ENCODE measurements around the gene TCEA2.

TCEA2 gene

DNA sequence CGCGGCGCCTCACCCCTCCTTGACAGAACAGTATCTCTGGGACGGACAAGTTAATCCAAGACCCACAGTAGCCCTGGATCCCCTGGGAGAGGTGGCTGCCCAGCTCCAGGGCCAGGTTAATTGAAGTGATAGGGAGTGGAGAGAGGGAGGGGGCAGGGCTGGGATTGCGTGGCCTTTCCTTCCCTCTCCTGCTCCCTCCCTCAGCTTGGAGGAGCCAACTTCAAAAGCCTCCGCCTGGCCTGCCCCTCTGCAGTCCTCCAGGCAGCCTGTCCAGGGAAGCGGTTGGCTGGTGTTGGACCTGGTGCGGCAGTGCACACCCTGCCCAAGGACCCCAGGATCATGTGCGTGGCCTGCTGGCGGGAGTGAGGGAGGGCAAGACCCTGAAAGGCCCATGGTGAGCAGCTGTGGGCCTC, 27.1 kb upstream of the TCEA2 start, which contains the start of gene C20orf204:
TSS of gene C20orf204 (plus strand) at position 250 of the 413 bp plus-strand sequence. CDS start at position 392, 142 bp downstream.
- Histone ChIP-seq H3K9me3 (ENCODE audit: low read length) (no peaks in the 10 kb centered on the region), H3K27me3 (ENCODE audit: insufficient read depth, low read length) (no peaks in the 10 kb centered on the region), H4K20me1 (ENCODE audit: insufficient read depth, low read length) (no peaks in the 10 kb centered on the region), H3K79me2 (ENCODE audit: insufficient read depth, low read length) (no peaks in the 10 kb centered on the region), H3K4me3 (ENCODE audit: low read depth, low read length, poor library complexity, severe bottlenecking) (no peak within 1 kb of the TSS), H3K4me1 (ENCODE audit: insufficient read depth, low read length, severe bottlenecking) (peaks cover 12% of the 10 kb centered on the region), H2AFZ (ENCODE audit: low read length) (no peak within 1 kb of the TSS), H3K4me2 (ENCODE audit: low read length) (no peak within 1 kb of the TSS), H3F3A (ENCODE audit: insufficient read depth, low read length) (no peaks in the 10 kb centered on the region), H3K9me2 (ENCODE audit: low read depth, low read length) (no peaks in the 10 kb centered on the region), H3K27ac (ENCODE audit: low read depth, low read length, poor library complexity, severe bottlenecking) (no peak within 1 kb of the TSS), H3K9ac (ENCODE audit: low read length) (no peak within 1 kb of the TSS), H3K36me3 (ENCODE audit: insufficient read depth, low read length) (peaks cover 20% of the 10 kb centered on the region)
- no peak for TF ChIP-seq EZH2 (IDR thresholded peaks at IDR 0.05; ENCODE audit: borderline replicate concordance, low read length)
- TF ChIP-seq, protein P1, sequence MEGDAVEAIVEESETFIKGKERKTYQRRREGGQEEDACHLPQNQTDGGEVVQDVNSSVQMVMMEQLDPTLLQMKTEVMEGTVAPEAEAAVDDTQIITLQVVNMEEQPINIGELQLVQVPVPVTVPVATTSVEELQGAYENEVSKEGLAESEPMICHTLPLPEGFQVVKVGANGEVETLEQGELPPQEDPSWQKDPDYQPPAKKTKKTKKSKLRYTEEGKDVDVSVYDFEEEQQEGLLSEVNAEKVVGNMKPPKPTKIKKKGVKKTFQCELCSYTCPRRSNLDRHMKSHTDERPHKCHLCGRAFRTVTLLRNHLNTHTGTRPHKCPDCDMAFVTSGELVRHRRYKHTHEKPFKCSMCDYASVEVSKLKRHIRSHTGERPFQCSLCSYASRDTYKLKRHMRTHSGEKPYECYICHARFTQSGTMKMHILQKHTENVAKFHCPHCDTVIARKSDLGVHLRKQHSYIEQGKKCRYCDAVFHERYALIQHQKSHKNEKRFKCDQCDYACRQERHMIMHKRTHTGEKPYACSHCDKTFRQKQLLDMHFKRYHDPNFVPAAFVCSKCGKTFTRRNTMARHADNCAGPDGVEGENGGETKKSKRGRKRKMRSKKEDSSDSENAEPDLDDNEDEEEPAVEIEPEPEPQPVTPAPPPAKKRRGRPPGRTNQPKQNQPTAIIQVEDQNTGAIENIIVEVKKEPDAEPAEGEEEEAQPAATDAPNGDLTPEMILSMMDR (IDR thresholded peaks at IDR 0.05; ENCODE audit: low read length): no peak

DNA sequence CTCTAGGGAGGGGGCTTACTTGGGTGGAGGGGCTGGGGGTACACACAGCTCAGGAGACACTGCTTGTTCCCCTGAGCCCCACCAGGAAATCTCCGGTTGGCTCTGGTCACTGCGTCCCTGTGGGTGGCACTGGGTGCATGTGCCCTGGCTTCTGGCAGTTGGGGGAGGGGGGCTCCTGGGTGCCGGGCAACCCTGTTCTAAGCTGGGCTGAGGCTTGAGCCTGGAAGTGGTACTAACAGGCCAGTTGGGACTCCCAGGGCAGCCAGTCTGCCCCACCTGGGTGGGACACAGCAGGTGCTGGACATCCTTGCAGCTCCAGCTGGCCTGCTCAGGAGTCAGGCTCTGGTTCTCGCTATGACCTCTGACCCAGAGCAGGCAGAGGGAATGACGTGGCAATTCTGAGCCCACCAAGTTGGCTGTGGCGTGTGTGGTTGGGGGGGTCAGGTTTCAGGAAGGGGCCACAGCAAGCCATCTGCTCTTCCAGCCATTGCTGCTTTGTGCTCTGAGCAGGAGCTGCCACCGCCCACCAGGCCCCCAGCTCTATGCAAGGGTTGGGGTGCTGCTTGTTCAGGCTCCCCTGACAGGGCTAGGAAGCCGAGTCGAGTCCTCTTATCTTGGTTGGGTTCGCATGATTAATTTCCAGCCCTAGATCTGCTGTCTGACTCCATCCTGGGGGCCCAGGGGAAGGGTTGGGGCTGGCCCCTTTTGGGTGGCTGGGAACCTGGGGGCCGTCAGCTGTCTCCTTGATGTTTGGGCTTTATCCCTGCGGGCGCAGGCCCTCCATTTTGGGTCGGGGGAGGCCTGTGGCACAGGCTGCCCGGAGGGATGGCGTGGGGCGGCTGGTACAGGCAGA, 26.4 kb upstream of the TCEA2 start:
- Histone ChIP-seq H2AFZ (ENCODE audit: low read length) (no peak overlapping the region), H3K9me3 (ENCODE audit: low read length) (no peaks in the 10 kb centered on the region), H3F3A (ENCODE audit: insufficient read depth, low read length) (no peaks in the 10 kb centered on the region), H3K4me1 (ENCODE audit: insufficient read depth, low read length, severe bottlenecking) (peaks cover 13% of the 10 kb centered on the region), H4K20me1 (ENCODE audit: insufficient read depth, low read length) (no peaks in the 10 kb centered on the region), H3K36me3 (ENCODE audit: insufficient read depth, low read length) (peaks cover 18% of the 10 kb centered on the region), H3K9me2 (ENCODE audit: low read depth, low read length) (no peaks in the 10 kb centered on the region), H3K4me2 (ENCODE audit: low read length) (no peak overlapping the region), H3K27ac (ENCODE audit: low read depth, low read length, poor library complexity, severe bottlenecking) (no peak overlapping the region), H3K27me3 (ENCODE audit: insufficient read depth, low read length) (0 out of 2 replicates have a peak, but pooled peaks cover under 1% of the 10 kb centered on the region), H3K4me3 (ENCODE audit: low read depth, low read length, poor library complexity, severe bottlenecking) (no peak overlapping the region), H3K9ac (ENCODE audit: low read length) (no peak overlapping the region), H3K79me2 (ENCODE audit: insufficient read depth, low read length) (no peaks in the 10 kb centered on the region)
- TF ChIP-seq EZH2 (IDR thresholded peaks at IDR 0.05; ENCODE audit: borderline replicate concordance, low read length): no peak
- TF ChIP-seq, protein P1 (IDR thresholded peaks at IDR 0.05; ENCODE audit: low read length): no peak

DNA sequence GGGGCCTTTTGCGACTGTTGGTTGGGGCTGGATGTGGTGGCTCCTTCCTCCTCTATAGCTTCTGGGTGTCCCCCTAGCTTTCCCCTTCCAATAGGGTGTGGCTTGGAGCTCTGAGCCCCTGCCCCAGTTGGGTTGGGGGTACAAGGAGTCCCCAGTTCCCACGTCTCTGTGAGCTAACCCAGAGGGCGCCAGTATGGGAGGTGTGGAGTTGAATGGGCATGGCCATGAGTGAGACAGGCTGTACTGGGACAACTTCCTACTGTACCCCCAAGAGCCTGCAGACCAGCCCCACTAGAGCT, 25.9 kb upstream of the TCEA2 start:
- H3K27ac ChIP-seq (ENCODE audit: low read depth, low read length, poor library complexity, severe bottlenecking): no peak overlapping the region
- H3K4me3 ChIP-seq (ENCODE audit: low read depth, low read length, poor library complexity, severe bottlenecking): no peak overlapping the region
- no peaks in the 10 kb centered on the region for H3K9me3 ChIP-seq (ENCODE audit: low read length)
- TF ChIP-seq, protein P1 (IDR thresholded peaks at IDR 0.05; ENCODE audit: low read length): no peak
- TF ChIP-seq EZH2 (IDR thresholded peaks at IDR 0.05; ENCODE audit: borderline replicate concordance, low read length): no peak
- H3K9me2 ChIP-seq (ENCODE audit: low read depth, low read length): no peaks in the 10 kb centered on the region
- H4K20me1 ChIP-seq (ENCODE audit: insufficient read depth, low read length): no peaks in the 10 kb centered on the region
- H3K4me1 ChIP-seq (ENCODE audit: insufficient read depth, low read length, severe bottlenecking): peaks cover 19% of the 10 kb centered on the region
- peaks cover 18% of the 10 kb centered on the region for H3K36me3 ChIP-seq (ENCODE audit: insufficient read depth, low read length)
- no peak overlapping the region for H2AFZ ChIP-seq (ENCODE audit: low read length)
- H3F3A ChIP-seq (ENCODE audit: insufficient read depth, low read length): no peaks in the 10 kb centered on the region
- no peak overlapping the region for H3K4me2 ChIP-seq (ENCODE audit: low read length)
- H3K79me2 ChIP-seq (ENCODE audit: insufficient read depth, low read length): no peaks in the 10 kb centered on the region
- H3K27me3 ChIP-seq (ENCODE audit: insufficient read depth, low read length): 0 out of 2 replicates have a peak, but pooled peaks cover 6% of the 10 kb centered on the region
- no peak overlapping the region for H3K9ac ChIP-seq (ENCODE audit: low read length)

Data from OCI-LY1 (cell line).